Measurements from ENCODE around the gene ACOX1.

Gene ACOX1

DNA sequence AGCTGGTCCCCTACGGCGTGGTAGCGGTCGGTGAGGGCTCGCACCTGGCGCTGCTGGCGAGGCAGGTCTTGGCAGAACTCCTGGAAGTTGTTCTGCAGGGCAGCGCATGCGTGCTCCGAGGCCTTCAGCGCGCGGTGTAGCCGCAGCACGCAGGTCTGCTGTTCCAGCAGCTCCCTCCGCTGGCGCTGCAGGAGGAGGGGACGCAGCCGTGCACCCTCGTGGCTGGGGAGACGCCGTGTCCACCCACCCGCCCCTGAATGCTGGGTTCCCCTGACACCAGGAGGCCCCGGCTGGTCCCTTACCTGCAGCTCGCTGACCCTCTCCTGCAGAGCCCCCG lies 35.9 kb upstream of the ACOX1 start (continued):
- TF ChIP-seq ZNF449 (tag by site-specific recombination; IDR thresholded peaks at IDR 0.05): no peak

DNA sequence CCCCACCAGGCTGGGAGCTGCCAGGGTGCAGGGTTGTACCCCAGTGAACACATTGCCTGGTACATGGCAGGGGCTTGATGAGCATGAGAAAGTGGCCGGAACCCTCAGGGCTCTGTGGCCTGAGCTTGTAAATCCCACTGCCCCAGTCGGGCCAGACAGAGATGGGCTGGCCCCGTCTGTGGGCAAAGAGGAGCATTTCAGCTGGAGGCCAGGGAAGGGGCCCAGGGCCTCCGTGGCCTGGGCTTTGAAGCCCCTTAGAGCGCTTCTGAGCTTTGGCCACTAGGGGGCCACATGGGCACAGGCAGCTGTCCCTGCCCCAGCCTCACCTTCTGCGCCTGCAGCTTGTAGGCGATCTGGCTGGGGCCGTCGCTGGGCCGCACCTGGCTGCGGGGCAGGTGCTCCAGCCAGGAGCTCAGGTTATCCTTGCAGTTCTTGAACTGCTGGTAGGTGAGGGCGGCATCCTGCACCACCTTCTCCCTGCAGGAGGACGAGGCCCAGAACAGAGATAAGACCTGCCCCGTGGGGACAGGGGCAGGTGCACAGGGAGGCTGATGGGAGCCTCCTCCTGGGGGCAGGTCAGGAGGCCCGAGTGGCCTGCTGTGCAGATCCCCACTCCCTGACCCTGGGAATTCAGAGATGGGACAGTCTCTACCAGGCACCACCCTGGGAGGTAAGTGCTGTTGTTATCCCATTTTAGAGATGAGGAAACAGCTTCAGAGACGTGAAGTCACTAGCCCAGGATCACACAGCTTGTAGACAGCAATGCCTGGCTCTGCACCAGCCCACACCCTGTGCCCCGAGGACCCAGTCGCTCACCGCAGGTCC lies 35.3 kb upstream of the ACOX1 start:
- no peaks in the 10 kb centered on the region for H3K9me3 ChIP-seq (ENCODE audit: control insufficient read depth, insufficient read depth, low read depth, low read length)
- H3K4me3 ChIP-seq (ENCODE audit: low read depth, low read length): no peak overlapping the region
- no peaks in the 10 kb centered on the region for H3K4me1 ChIP-seq (ENCODE audit: control insufficient read depth, insufficient read depth, low read length)
- ChIA-PET POLR2A (interaction anchor here (0.6 to 1.8 kb wide), 8 partner anchors 15 to 110 kb away, joined by 3 to 11 read pairs (median 5); partner anchors contain the start of gene SRP68), CTCF (interaction anchor here (0.5 to 8.4 kb wide), 81 partner anchors 8 to 736 kb away, joined by 3 to 136 read pairs (median 5); partner anchors contain the start of genes CDK3, EXOC7, GALR2 and MRPL38)
- no peak overlapping the region for H3K27ac ChIP-seq (ENCODE audit: extremely low read depth, low read depth, low read length)
- H3K36me3 ChIP-seq (ENCODE audit: control insufficient read depth in 2 of 2, insufficient read depth in 1 of 2, low read length in 2 of 2): no peaks in the 10 kb centered on the region
- no peak for TF ChIP-seq ZNF670 (tag by site-specific recombination; IDR thresholded peaks at IDR 0.05; ENCODE audit: low read depth)
- TF ChIP-seq ZNF654 (tag by site-specific recombination; IDR thresholded peaks at IDR 0.05; ENCODE audit: low read depth): peak; percentile 92
- TF ChIP-seq ZNF707 (tag by site-specific recombination; IDR thresholded peaks at IDR 0.05): no peak
- TF ChIP-seq ZNF529 (tag by site-specific recombination; IDR thresholded peaks at IDR 0.05; ENCODE audit: insufficient replicate concordance): no peak
- TF ChIP-seq, protein P1, sequence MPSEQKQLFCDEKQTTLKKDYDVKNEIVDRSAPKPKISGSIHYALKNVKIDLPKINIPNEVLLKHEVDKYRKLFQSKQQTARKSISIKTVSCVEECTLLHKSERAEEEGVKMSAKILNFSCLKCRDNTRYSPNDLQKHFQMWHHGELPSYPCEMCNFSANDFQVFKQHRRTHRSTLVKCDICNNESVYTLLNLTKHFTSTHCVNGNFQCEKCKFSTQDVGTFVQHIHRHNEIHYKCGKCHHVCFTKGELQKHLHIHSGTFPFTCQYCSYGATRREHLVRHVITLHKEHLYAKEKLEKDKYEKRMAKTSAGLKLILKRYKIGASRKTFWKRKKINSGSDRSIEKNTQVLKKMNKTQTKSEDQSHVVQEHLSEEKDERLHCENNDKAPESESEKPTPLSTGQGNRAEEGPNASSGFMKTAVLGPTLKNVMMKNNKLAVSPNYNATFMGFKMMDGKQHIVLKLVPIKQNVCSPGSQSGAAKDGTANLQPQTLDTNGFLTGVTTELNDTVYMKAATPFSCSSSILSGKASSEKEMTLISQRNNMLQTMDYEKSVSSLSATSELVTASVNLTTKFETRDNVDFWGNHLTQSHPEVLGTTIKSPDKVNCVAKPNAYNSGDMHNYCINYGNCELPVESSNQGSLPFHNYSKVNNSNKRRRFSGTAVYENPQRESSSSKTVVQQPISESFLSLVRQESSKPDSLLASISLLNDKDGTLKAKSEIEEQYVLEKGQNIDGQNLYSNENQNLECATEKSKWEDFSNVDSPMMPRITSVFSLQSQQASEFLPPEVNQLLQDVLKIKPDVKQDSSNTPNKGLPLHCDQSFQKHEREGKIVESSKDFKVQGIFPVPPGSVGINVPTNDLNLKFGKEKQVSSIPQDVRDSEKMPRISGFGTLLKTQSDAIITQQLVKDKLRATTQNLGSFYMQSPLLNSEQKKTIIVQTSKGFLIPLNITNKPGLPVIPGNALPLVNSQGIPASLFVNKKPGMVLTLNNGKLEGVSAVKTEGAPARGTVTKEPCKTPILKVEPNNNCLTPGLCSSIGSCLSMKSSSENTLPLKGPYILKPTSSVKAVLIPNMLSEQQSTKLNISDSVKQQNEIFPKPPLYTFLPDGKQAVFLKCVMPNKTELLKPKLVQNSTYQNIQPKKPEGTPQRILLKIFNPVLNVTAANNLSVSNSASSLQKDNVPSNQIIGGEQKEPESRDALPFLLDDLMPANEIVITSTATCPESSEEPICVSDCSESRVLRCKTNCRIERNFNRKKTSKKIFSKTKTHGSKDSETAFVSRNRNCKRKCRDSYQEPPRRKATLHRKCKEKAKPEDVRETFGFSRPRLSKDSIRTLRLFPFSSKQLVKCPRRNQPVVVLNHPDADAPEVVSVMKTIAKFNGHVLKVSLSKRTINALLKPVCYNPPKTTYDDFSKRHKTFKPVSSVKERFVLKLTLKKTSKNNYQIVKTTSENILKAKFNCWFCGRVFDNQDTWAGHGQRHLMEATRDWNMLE (tag by site-specific recombination; conservative IDR thresholded peaks at IDR 0.05; ENCODE audit: low read depth): no peak
- TF ChIP-seq ZNF37A (tag by site-specific recombination; IDR thresholded peaks at IDR 0.05): no peak
- TF ChIP-seq ZSCAN16 (tag by site-specific recombination; IDR thresholded peaks at IDR 0.05): no peak
- no peak for TF ChIP-seq ZNF629 (tag by site-specific recombination; IDR thresholded peaks at IDR 0.05)
- no peak for TF ChIP-seq ZNF544 (tag by site-specific recombination; IDR thresholded peaks at IDR 0.05)
- no peak for TF ChIP-seq SP7 (tag by site-specific recombination; IDR thresholded peaks at IDR 0.05)
- TF ChIP-seq ZBTB20 (tag by site-specific recombination; IDR thresholded peaks at IDR 0.05): no peak
- TF ChIP-seq, protein P2, sequence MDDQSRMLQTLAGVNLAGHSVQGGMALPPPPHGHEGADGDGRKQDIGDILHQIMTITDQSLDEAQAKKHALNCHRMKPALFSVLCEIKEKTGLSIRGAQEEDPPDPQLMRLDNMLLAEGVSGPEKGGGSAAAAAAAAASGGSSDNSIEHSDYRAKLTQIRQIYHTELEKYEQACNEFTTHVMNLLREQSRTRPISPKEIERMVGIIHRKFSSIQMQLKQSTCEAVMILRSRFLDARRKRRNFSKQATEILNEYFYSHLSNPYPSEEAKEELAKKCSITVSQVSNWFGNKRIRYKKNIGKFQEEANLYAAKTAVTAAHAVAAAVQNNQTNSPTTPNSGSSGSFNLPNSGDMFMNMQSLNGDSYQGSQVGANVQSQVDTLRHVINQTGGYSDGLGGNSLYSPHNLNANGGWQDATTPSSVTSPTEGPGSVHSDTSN (CRISPR knock-in tag; IDR thresholded peaks at IDR 0.05): 0 out of 2 replicates have a peak, but pooled peaks have one; percentile 22
- TF ChIP-seq RBAK (tag by site-specific recombination; IDR thresholded peaks at IDR 0.05): no peak
- no peak for TF ChIP-seq ZFP37 (tag by site-specific recombination; IDR thresholded peaks at IDR 0.05)
- no peak for TF ChIP-seq ZNF121 (tag by site-specific recombination; IDR thresholded peaks at IDR 0.05)
- TF ChIP-seq ZNF311 (tag by site-specific recombination; IDR thresholded peaks at IDR 0.05; ENCODE audit: borderline replicate concordance): no peak
- TF ChIP-seq ZEB2 (tag by site-specific recombination; IDR thresholded peaks at IDR 0.05): peak; percentile 64
- no peak for TF ChIP-seq ZNF677 (tag by site-specific recombination; IDR thresholded peaks at IDR 0.05)
- TF ChIP-seq ZNF138 (tag by site-specific recombination; IDR thresholded peaks at IDR 0.05; ENCODE audit: borderline replicate concordance): no peak
- no peak for TF ChIP-seq ZNF510 (tag by site-specific recombination; IDR thresholded peaks at IDR 0.05; ENCODE audit: insufficient replicate concordance)
- TF ChIP-seq ZNF366 (tag by site-specific recombination; conservative IDR thresholded peaks at IDR 0.05): no peak
- TF ChIP-seq, protein P3, sequence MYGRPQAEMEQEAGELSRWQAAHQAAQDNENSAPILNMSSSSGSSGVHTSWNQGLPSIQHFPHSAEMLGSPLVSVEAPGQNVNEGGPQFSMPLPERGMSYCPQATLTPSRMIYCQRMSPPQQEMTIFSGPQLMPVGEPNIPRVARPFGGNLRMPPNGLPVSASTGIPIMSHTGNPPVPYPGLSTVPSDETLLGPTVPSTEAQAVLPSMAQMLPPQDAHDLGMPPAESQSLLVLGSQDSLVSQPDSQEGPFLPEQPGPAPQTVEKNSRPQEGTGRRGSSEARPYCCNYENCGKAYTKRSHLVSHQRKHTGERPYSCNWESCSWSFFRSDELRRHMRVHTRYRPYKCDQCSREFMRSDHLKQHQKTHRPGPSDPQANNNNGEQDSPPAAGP (tag by site-specific recombination; IDR thresholded peaks at IDR 0.05): peak; percentile 58; the same call in 1 of the 2 replicates
- TF ChIP-seq ZNF2 (tag by site-specific recombination; IDR thresholded peaks at IDR 0.05): 0 out of 2 replicates have a peak, but pooled peaks have one; percentile 70
- no peak for TF ChIP-seq HOXA7 (CRISPR knock-in tag; IDR thresholded peaks at IDR 0.05; ENCODE audit: borderline replicate concordance)
- no peak for TF ChIP-seq ZNF426 (tag by site-specific recombination; IDR thresholded peaks at IDR 0.05)
- TF ChIP-seq ZNF548 (tag by site-specific recombination; IDR thresholded peaks at IDR 0.05): no peak
- TF ChIP-seq GLI2 (tag by site-specific recombination; IDR thresholded peaks at IDR 0.05; ENCODE audit: borderline replicate concordance, low read depth): no peak

Data from HEK293 (cell line).